Psoas muscle (tissue), 8 donors: ENCODE data around the gene NR1D2. TPM values are rescaled to one million over a fixed set of nuclear protein-coding genes. Genes with fewer than 3 reads are reported as not detected.

Experiments
- ATAC-seq, 4 donors: fragments of 200-7000 bp; cut with Tn5 transposase; one replicate each; pipeline ENCODE4 v1.9.1; 2020; ENCODE audit warnings: moderate library complexity in 3 of 4, mild to moderate bottlenecking in 2 of 4
- DNase-seq, 2 donors: peaks; one replicate each; pipeline ENCODE4 v3.0.0-alpha.2; 2020
- H3K27ac ChIP-seq: fragments of 200-600 bp; one replicate; pipeline ENCODE4 v1.8.0; 2022
- H3K27me3 ChIP-seq, 3 donors: fragments of 200-600 bp in 1 of 3; one replicate each; pipeline versions ENCODE4 v1.6.1 to v1.8.0; 2013 to 2022; ENCODE audit warnings: low read length in 2 of 3, mild to moderate bottlenecking in 2 of 3, moderate library complexity in 1 of 3; ENCODE audit not compliant: insufficient read depth in 3 of 3
- H3K36me3 ChIP-seq, 2 donors: fragments of 200-600 bp in 1 of 2; one replicate each; pipeline versions ENCODE4 v1.6.1 to v1.8.0; 2013 to 2022; ENCODE audit warnings: low read depth in 1 of 2, mild to moderate bottlenecking in 1 of 2, moderate library complexity in 1 of 2; ENCODE audit not compliant: insufficient read depth in 1 of 2
- H3K4me1 ChIP-seq: fragments of 200-600 bp; one replicate; pipeline ENCODE4 v1.8.0; 2022
- H3K4me3 ChIP-seq: fragments of 200-600 bp; one replicate; pipeline ENCODE4 v1.8.0; 2022; ENCODE audit warnings: mild to moderate bottlenecking
- H3K9me3 ChIP-seq: fragments of 200-600 bp; one replicate; pipeline ENCODE4 v1.8.0; 2022
- CTCF ChIP-seq: fragments of 200-600 bp; IDR thresholded peaks from one replicate; pipeline ENCODE4 v1.8.0; 2022; ENCODE audit warnings: antibody characterized with exemption
- WGBS, 3 donors: extraction: QIAGEN DNeasy Blood & Tissue Kit; methylation state at CpG; one replicate each; pipeline versions ENCODE4 v1.1.6 to v1.1.7; 2013; 5-methylcytosine and 5-hydroxymethylcytosine counted together
- intact Hi-C, 2 donors: fragments of 100-400 bp; cut with DNase I; formaldehyde crosslinking; loops; one replicate each; pipeline versions ENCODE4 v1.11.0 to v1.14.2; 2022
- polyA plus RNA-seq, 3 donors: library from polyadenylated mRNA; stranded (reverse); fragments of 200-250 nt; gene quantifications; one replicate each; pipeline ENCODE4 v1.2.3, GENCODE V29; 2013
- total RNA-seq, 4 donors: library from RNA; stranded (reverse); fragmentation: NEBNext Ultra II Directional in 2 of 4; extraction: Animal tissue kit (Norgen Biotek cat#: 25700) in 2 of 4; gene quantifications; one replicate each; pipeline versions ENCODE4 v1.2.1 to v1.2.4, GENCODE V29; 2021 to 2023
- donor health status: healthy with polysubstance abuse.
- donor health status: DM: no; HTN: no; CAD: no; lungs with moderate emphysema.
- donor health status: Bipolar disorder and iron deficiency.
- donor health status: healthy.
- donor health status: DM: yes; HTN: yes; CAD: no.
- donor health status: DM: no; HTN: no; CAD: no.
- donor health status: DM: no; HTN: no; CAD: no.
- donor health status: DM: yes; HTN: yes; CAD: no.

NR1D2 gene
- total and polyA plus RNA-seq, 7 donors = 4.9 to 79.6 (median 31.7) TPM

GRCh38 chr3:23961913-23962312, 16.8 kb downstream of the NR1D2 start:
- Histone ChIP-seq H3K4me1 (peaks cover 61% of the 10 kb centered on the region), H3K27ac (peak overlapping the region; percentile 73), H3K36me3 (peaks cover 3 to 72% of the 10 kb centered on the region in 2 donors), H3K27me3 (no peaks in the 10 kb centered on the region), H3K9me3 (no peaks in the 10 kb centered on the region), H3K4me3 (no peak overlapping the region)
- TF ChIP-seq CTCF = no peak
- whole genome bisulfite sequencing, 3 donors = 63 to 87% (median 79%) methylated on average over 5 of the region's 5 CpGs
- intact Hi-C loops = no loop called here
- DNase-seq = no peak
- peak in 2 of 4 donors; percentile 36 to 53 for ATAC-seq

GRCh38 chr3:23964537-23965235, 19.6 kb downstream of the NR1D2 start:
- ATAC-seq = no peak
- no peak overlapping the region for H3K4me3 ChIP-seq
- H3K36me3 ChIP-seq = peaks cover 3 to 93% of the 10 kb centered on the region in 2 donors
- DNase-seq = no peak
- H3K27me3 ChIP-seq = no peaks in the 10 kb centered on the region
- no peaks in the 10 kb centered on the region for H3K9me3 ChIP-seq
- 62 to 81% (median 62%) methylated on average over 3 of the region's 3 CpGs for WGBS, 3 donors
- H3K4me1 ChIP-seq = peaks cover 68% of the 10 kb centered on the region
- TF ChIP-seq CTCF = no peak
- peak overlapping the region; percentile 73 for H3K27ac ChIP-seq
- intact Hi-C loops = no loop called here

- H3K4me1 ChIP-seq = peaks cover 66% of the 10 kb centered on the region
- WGBS, 3 donors = 65 to 83% (median 75%) methylated on average over 1 of the region's 1 CpG
- no peak for DNase-seq
Observed at GRCh38 chr3:23966328-23966727, 21.2 kb downstream of the NR1D2 start.

GRCh38 chr3:23968463-23969184, 23.5 kb downstream of the NR1D2 start:
- Histone ChIP-seq H3K27ac (peak overlapping the region; percentile 47), H3K9me3 (no peaks in the 10 kb centered on the region), H3K27me3 (no peaks in the 10 kb centered on the region), H3K36me3 (peaks cover 0 to 96% of the 10 kb centered on the region in 2 donors), H3K4me3 (no peak overlapping the region), H3K4me1 (peaks cover 43% of the 10 kb centered on the region)
- DNase-seq (peak in 1 of 2 donors; percentile 55), ATAC-seq (peak in 3 of 4 donors; percentile 20 to 60 (median 36))
- intact Hi-C loops = no loop called here
- no peak for TF ChIP-seq CTCF
- 26 to 62% (median 38%) methylated on average over 5 of the region's 5 CpGs for WGBS, 3 donors

More at GRCh38 chr3:23966328-23966727, 21.2 kb downstream of the NR1D2 start:
- H3K9me3 ChIP-seq = no peaks in the 10 kb centered on the region
- peaks cover 3 to 94% of the 10 kb centered on the region in 2 donors for H3K36me3 ChIP-seq
- no peak for TF ChIP-seq CTCF
- ATAC-seq = no peak
- H3K4me3 ChIP-seq = no peak overlapping the region
- intact Hi-C loops = no loop called here
- no peaks in the 10 kb centered on the region for H3K27me3 ChIP-seq
- peak overlapping the region; percentile 73 for H3K27ac ChIP-seq
